ENCODE data around the gene CYP51A1.
"Not testable (repeated sequence)": the region's sequence is repeated elsewhere in the genome, so short reads cannot be mapped to it uniquely, and the experiment has no call there.

Gene CYP51A1

GRCh38 chr7:92131093-92131492 lies 3.2 kb downstream of the CYP51A1 start:
- no peak for DNase-seq (ENCODE audit: low spot score)

GRCh38 chr7:92121681-92122080 lies 12.6 kb downstream of the CYP51A1 start:
- DNase-seq (ENCODE audit: low spot score), result no peak

- no peak for DNase-seq (ENCODE audit: low spot score)
Observed at GRCh38 chr7:92119213-92119759, 15.0 kb downstream of the CYP51A1 start.

- DNase-seq (ENCODE audit: low spot score), result no peak
Observed at GRCh38 chr7:92116949-92117348, 17.3 kb downstream of the CYP51A1 start.

- DNase-seq (ENCODE audit: low spot score), result no peak
Observed at GRCh38 chr7:92115821-92116220, 18.5 kb downstream of the CYP51A1 start.

GRCh38 chr7:92110857-92111256 lies 23.4 kb downstream of the CYP51A1 start:
- DNase-seq (ENCODE audit: low spot score), result no peak

GRCh38 chr7:92108821-92109220 lies 25.5 kb downstream of the CYP51A1 start:
- no peak for DNase-seq (ENCODE audit: low spot score)

- peak; percentile 53 for DNase-seq (ENCODE audit: low spot score)
Observed at GRCh38 chr7:92102862-92103261, 31.4 kb downstream of the CYP51A1 start.

- no peak for DNase-seq (ENCODE audit: low spot score)
Observed at GRCh38 chr7:92100534-92100933, 33.7 kb downstream of the CYP51A1 start.

- no peak for DNase-seq (ENCODE audit: low spot score)
Observed at GRCh38 chr7:92095380-92095779, 38.9 kb downstream of the CYP51A1 start.

- no peak for DNase-seq (ENCODE audit: low spot score)
Observed at GRCh38 chr7:92092210-92092609, 42.1 kb downstream of the CYP51A1 start.

- DNase-seq (ENCODE audit: low spot score), result no peak
Observed at GRCh38 chr7:92088266-92088665, 46.0 kb downstream of the CYP51A1 start.

GRCh38 chr7:92083922-92084321 lies 50.4 kb downstream of the CYP51A1 start:
- not testable (repeated sequence) for DNase-seq (ENCODE audit: low spot score)

GRCh38 chr7:92076509-92076908 lies 57.8 kb downstream of the CYP51A1 start:
- DNase-seq (ENCODE audit: low spot score), result no peak

- peak; percentile 43 for DNase-seq (ENCODE audit: low spot score)
Observed at GRCh38 chr7:92075455-92076158, 58.7 kb downstream of the CYP51A1 start.

- no peak for DNase-seq (ENCODE audit: low spot score)
Observed at GRCh38 chr7:92072708-92073107, 61.6 kb downstream of the CYP51A1 start.

- DNase-seq (ENCODE audit: low spot score), result no peak
Observed at GRCh38 chr7:92072121-92072520, 62.2 kb downstream of the CYP51A1 start.

- DNase-seq (ENCODE audit: low spot score), result no peak
Observed at GRCh38 chr7:92071032-92071431, 63.2 kb downstream of the CYP51A1 start.

GRCh38 chr7:92064438-92065029 lies 69.7 kb downstream of the CYP51A1 start:
- no peak for DNase-seq (ENCODE audit: low spot score)

Data from RKO (cell line).